Upper lobe of left lung (tissue), 4 donors: ENCODE data around the gene KDM2A.

ENCODE experiments used
- EP300 ChIP-seq, 4 donors: sonication (generic); formaldehyde crosslinking; IDR thresholded peaks; one replicate each; pipeline ENCODE4 v1.5.1; 2017; ENCODE audit warnings: antibody characterized with exemption in 4 of 4, control low read depth in 2 of 4
- POLR2AphosphoS5 ChIP-seq, 2 donors: sonication (generic); formaldehyde crosslinking; IDR thresholded peaks; one replicate each; pipeline ENCODE4 v1.5.1; 2017; ENCODE audit warnings: antibody characterized with exemption in 2 of 2
- TF ChIP-seq, protein P1 (sequence below), 6 experiments: fragments of 450-650 bp in 4 of 6; fragments of 200-600 bp in 2 of 6; sonication (generic) in 2 of 6; IDR thresholded peaks; one replicate each; pipeline ENCODE4 v1.5.1; 2016 to 2019; ENCODE audit warnings: antibody characterized with exemption in 6 of 6

DNA sequence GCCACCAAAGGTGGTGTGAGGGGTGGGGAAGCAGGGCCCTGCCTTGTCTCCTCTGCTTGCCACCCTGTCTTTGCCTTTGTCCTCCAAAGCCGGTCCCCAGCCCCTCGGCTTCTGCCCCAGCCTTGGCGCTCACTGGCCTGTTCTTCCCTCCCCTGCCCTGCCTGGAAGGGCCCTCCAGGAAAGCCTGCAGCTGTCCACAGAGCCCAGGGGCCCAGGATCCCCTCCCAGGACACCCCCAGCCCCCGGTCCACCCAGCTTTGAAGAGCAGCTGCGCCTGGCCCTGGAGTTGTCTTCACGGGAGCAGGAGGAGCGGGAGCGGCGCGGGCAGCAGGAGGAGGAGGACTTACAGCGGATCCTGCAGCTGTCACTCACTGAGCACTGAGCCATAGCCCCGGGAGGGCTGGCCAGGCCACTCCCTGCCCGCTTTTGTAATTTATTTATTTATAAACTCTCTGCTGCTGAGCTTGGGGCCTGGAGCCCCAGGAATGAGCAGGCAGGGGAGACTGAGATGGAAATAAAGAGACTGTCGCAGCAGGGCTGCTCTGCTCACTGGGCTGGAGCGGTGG is 183.0 kb downstream of the KDM2A start:
- TF ChIP-seq POLR2AphosphoS5 (IDR thresholded peaks at IDR 0.05) (no peak), EP300 (IDR thresholded peaks at IDR 0.05) (no peak)
- TF ChIP-seq, protein P1, sequence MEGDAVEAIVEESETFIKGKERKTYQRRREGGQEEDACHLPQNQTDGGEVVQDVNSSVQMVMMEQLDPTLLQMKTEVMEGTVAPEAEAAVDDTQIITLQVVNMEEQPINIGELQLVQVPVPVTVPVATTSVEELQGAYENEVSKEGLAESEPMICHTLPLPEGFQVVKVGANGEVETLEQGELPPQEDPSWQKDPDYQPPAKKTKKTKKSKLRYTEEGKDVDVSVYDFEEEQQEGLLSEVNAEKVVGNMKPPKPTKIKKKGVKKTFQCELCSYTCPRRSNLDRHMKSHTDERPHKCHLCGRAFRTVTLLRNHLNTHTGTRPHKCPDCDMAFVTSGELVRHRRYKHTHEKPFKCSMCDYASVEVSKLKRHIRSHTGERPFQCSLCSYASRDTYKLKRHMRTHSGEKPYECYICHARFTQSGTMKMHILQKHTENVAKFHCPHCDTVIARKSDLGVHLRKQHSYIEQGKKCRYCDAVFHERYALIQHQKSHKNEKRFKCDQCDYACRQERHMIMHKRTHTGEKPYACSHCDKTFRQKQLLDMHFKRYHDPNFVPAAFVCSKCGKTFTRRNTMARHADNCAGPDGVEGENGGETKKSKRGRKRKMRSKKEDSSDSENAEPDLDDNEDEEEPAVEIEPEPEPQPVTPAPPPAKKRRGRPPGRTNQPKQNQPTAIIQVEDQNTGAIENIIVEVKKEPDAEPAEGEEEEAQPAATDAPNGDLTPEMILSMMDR (IDR thresholded peaks at IDR 0.05), result no peak
